ENCODE data around the gene UNC13C. TPM values are rescaled to one million over a fixed set of nuclear protein-coding genes. Genes with fewer than 3 reads are reported as not detected.

UNC13C gene
- total and polyA plus RNA-seq, 2 of the 13 experiments (the other 11 are each of a cell fraction or from before 2014, with no cell fraction given): 0.04 TPM; not detected in 1

DNA sequence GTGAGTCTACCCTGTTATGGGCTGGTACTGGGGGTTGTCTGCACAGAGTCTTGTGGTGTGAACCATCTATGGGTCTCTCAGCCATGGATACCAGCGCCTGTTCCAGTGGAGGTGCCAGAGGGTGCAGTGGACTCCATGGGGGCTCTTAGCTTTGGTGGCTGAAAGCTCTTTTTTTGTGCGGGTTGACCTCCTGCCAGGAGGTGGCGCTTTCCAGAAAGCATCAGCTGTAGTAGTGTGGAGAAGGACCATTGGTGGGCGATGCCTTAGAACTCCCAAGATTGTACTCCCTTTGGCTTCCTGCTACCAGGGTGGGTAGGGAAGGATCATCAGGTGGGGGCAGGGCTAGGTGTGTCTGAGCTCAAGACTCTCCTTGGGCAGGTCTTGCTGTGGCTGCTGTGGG is 615.9 kb downstream of the UNC13C start:
- FAIRE-seq: no peak
- 0% methylated on average over 4 of the region's 4 CpGs for WGBS (ENCODE audit: low lambda C conversion rate)

More for the DNA sequence above, 615.9 kb downstream of the UNC13C start:
- in situ Hi-C loops (cut with HindIII; ENCODE audit: extremely low pct_ligation_motif_present, low pct_unique_long_range_greater_than_20kb) (no loop called here), intact Hi-C loops (cut with micrococcal nuclease; ENCODE audit: unreplicated experiment) (no loop called here)
- Histone ChIP-seq H3K36me3 (replicated peaks in 1 of 2; ENCODE audit: control insufficient read depth in 1 of 2, insufficient read depth in 2 of 2, low read length in 2 of 2) (no peaks in the 10 kb centered on the region), H3K4me1 (ENCODE audit: insufficient read depth, low read length) (no peaks in the 10 kb centered on the region), H3K27me3 (ENCODE audit: control insufficient read depth in 1 of 2, insufficient read depth in 2 of 2, low read length in 2 of 2) (no peaks in the 10 kb centered on the region), H3K79me2 (ENCODE audit: insufficient read depth, low read length) (no peaks in the 10 kb centered on the region), H3K9me3 (ENCODE audit: low read length) (no peaks in the 10 kb centered on the region; the same call in 1 of the 2 replicates), H3K4me3 (replicated peaks in 1 of 3; ENCODE audit: insufficient read depth in 1 of 3, low read depth in 2 of 3, low read length in 3 of 3) (no peak overlapping the region), H3K9ac (ENCODE audit: insufficient read depth, low read depth, low read length) (no peak overlapping the region), H4K20me1 (ENCODE audit: insufficient read depth, low read length) (no peaks in the 10 kb centered on the region), H3K4me2 (ENCODE audit: low read depth, low read length) (no peak overlapping the region), H2AFZ (ENCODE audit: low read length) (no peak overlapping the region), H3K27ac (ENCODE audit: extremely low read length, insufficient read depth, low read length) (no peak overlapping the region)
- DNase-seq (ENCODE audit: low spot score) (no peak), ATAC-seq (no peak)
- no TSS peak for BruUV-seq (replicated peaks)
- ChIA-PET CTCF (ENCODE audit: low intra/inter-chr PET ratio, low total read pairs) (no interaction called here), POLR2A (no interaction called here)
- TF ChIP-seq, protein P1, sequence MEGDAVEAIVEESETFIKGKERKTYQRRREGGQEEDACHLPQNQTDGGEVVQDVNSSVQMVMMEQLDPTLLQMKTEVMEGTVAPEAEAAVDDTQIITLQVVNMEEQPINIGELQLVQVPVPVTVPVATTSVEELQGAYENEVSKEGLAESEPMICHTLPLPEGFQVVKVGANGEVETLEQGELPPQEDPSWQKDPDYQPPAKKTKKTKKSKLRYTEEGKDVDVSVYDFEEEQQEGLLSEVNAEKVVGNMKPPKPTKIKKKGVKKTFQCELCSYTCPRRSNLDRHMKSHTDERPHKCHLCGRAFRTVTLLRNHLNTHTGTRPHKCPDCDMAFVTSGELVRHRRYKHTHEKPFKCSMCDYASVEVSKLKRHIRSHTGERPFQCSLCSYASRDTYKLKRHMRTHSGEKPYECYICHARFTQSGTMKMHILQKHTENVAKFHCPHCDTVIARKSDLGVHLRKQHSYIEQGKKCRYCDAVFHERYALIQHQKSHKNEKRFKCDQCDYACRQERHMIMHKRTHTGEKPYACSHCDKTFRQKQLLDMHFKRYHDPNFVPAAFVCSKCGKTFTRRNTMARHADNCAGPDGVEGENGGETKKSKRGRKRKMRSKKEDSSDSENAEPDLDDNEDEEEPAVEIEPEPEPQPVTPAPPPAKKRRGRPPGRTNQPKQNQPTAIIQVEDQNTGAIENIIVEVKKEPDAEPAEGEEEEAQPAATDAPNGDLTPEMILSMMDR (CRISPR knock-in tag; IDR thresholded peaks at IDR 0.05): peak; percentile 30
- TF ChIP-seq, protein P2, sequence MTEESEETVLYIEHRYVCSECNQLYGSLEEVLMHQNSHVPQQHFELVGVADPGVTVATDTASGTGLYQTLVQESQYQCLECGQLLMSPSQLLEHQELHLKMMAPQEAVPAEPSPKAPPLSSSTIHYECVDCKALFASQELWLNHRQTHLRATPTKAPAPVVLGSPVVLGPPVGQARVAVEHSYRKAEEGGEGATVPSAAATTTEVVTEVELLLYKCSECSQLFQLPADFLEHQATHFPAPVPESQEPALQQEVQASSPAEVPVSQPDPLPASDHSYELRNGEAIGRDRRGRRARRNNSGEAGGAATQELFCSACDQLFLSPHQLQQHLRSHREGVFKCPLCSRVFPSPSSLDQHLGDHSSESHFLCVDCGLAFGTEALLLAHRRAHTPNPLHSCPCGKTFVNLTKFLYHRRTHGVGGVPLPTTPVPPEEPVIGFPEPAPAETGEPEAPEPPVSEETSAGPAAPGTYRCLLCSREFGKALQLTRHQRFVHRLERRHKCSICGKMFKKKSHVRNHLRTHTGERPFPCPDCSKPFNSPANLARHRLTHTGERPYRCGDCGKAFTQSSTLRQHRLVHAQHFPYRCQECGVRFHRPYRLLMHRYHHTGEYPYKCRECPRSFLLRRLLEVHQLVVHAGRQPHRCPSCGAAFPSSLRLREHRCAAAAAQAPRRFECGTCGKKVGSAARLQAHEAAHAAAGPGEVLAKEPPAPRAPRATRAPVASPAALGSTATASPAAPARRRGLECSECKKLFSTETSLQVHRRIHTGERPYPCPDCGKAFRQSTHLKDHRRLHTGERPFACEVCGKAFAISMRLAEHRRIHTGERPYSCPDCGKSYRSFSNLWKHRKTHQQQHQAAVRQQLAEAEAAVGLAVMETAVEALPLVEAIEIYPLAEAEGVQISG (CRISPR knock-in tag; IDR thresholded peaks at IDR 0.05): peak; percentile 38; the same call in 1 of the 2 replicates
- TF ChIP-seq GATAD2A (CRISPR knock-in tag; IDR thresholded peaks at IDR 0.05): no peak
